Measurements from ENCODE around the gene C20orf173. TPM values are rescaled to one million over a fixed set of nuclear protein-coding genes. Genes with fewer than 3 reads are reported as not detected.
"Not testable (repeated sequence)": the region's sequence is repeated elsewhere in the genome, so short reads cannot be mapped to it uniquely, and the experiment has no call there.

Gene C20orf173
- polyA plus RNA-seq, 1 of the 3 experiments (the other 2 are of a cell fraction), result not detected

- no peak for DNase-seq
- no peak overlapping the region for H3K27ac ChIP-seq (ENCODE audit: low read depth in 2 of 2, low read length in 1 of 2)
- no peaks in the 10 kb centered on the region for H3K27me3 ChIP-seq (ENCODE audit: insufficient read depth)
- peaks cover 0 to 1% of the 10 kb centered on the region in 2 experiments for H3K36me3 ChIP-seq (replicated peaks in 1 of 2; ENCODE audit: control insufficient read depth in 1 of 2, insufficient read depth in 2 of 2, low read length in 1 of 2)
- no peak overlapping the region for H3K4me3 ChIP-seq (ENCODE audit: low read depth in 2 of 2, low read length in 1 of 2)
- H3K9ac ChIP-seq, result no peak overlapping the region
- peaks cover 10% of the 10 kb centered on the region for H3F3A ChIP-seq (replicated peaks; ENCODE audit: insufficient read depth)
- H3K4me2 ChIP-seq, result no peak overlapping the region
- WGBS (ENCODE audit: low lambda C conversion rate), result 86% methylated on average over 9 of the region's 9 CpGs
- H4K20me1 ChIP-seq (ENCODE audit: insufficient read depth), result no peaks in the 10 kb centered on the region
- TF ChIP-seq FOSL2 (IDR thresholded peaks at IDR 0.05; ENCODE audit: borderline replicate concordance, low read depth) (no peak), RXRA (IDR thresholded peaks at IDR 0.05; ENCODE audit: borderline replicate concordance, low read depth) (no peak), SIN3A (IDR thresholded peaks at IDR 0.05; ENCODE audit: borderline replicate concordance, low read depth, low read length) (no peak), TCF12 (IDR thresholded peaks at IDR 0.05) (no peak), SMC3 (IDR thresholded peaks at IDR 0.05; ENCODE audit: low read depth, low read length) (no peak), RFX5 (IDR thresholded peaks at IDR 0.05; ENCODE audit: low read length) (no peak), MAX (IDR thresholded peaks at IDR 0.05; ENCODE audit: low read depth) (no peak), MXI1 (IDR thresholded peaks at IDR 0.05; ENCODE audit: low read depth, low read length) (no peak), FOXJ3 (CRISPR knock-in tag; IDR thresholded peaks at IDR 0.05) (no peak), POLR2AphosphoS5 (IDR thresholded peaks at IDR 0.05; ENCODE audit: low read depth, low read length) (no peak), RAD21 (IDR thresholded peaks at IDR 0.05; ENCODE audit: low read length) (no peak), EZH2phosphoT487 (IDR thresholded peaks at IDR 0.05; ENCODE audit: borderline replicate concordance, low read depth) (no peak), USF2 (IDR thresholded peaks at IDR 0.05; ENCODE audit: borderline replicate concordance, low read depth, low read length) (no peak)
- TF ChIP-seq, protein P1, sequence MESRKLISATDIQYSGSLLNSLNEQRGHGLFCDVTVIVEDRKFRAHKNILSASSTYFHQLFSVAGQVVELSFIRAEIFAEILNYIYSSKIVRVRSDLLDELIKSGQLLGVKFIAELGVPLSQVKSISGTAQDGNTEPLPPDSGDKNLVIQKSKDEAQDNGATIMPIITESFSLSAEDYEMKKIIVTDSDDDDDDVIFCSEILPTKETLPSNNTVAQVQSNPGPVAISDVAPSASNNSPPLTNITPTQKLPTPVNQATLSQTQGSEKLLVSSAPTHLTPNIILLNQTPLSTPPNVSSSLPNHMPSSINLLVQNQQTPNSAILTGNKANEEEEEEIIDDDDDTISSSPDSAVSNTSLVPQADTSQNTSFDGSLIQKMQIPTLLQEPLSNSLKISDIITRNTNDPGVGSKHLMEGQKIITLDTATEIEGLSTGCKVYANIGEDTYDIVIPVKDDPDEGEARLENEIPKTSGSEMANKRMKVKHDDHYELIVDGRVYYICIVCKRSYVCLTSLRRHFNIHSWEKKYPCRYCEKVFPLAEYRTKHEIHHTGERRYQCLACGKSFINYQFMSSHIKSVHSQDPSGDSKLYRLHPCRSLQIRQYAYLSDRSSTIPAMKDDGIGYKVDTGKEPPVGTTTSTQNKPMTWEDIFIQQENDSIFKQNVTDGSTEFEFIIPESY (IDR thresholded peaks at IDR 0.05; ENCODE audit: borderline replicate concordance, low read depth), result no peak
- no peaks in the 10 kb centered on the region for H3K9me3 ChIP-seq
- H3K9me2 ChIP-seq, result no peaks in the 10 kb centered on the region
- no peaks in the 10 kb centered on the region for H3K79me2 ChIP-seq (ENCODE audit: insufficient read depth)
- ChIA-PET POLR2A (no interaction called here), CTCF (interaction anchor here (0.5 kb wide), 1 partner anchor 18 kb away, joined by 3 read pairs; no protein-coding TSS in a partner anchor)
- no peak overlapping the region for H2AFZ ChIP-seq (ENCODE audit: low read depth)
- H3K4me1 ChIP-seq (ENCODE audit: control insufficient read depth in 1 of 2, insufficient read depth in 2 of 2, low read depth in 1 of 2, low read length in 1 of 2), result peaks cover 7 to 14% of the 10 kb centered on the region in 2 experiments; a peak in 3 of 4 replicates
Observed at GRCh38 chr20:35518955-35519354, 10.5 kb downstream of the C20orf173 start.

DNA sequence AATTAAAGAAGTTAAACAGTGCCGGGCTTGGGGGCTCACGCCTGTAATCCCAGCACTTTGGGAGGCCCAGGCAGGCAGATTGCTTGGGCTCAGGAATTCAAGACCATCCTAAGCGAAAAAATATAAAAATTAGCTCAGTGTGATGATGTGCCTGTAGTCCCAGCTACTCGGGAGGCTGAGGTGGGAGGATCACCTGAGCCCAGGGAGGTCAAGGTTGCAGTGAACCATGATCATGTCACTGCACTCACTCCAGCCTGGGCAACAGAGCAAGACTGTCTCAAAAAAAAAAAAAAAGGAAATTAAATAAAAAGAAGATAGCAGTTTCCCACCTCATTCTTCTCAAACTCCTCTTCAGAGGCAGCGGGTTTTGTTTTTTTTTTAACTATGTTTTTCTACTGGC is 11.7 kb downstream of the C20orf173 start:
- not testable (repeated sequence) for H3K36me3 ChIP-seq (replicated peaks in 1 of 2; ENCODE audit: control insufficient read depth in 1 of 2, insufficient read depth in 2 of 2, low read length in 1 of 2); H3K9ac ChIP-seq
- 95% methylated on average over 5 of the region's 5 CpGs for WGBS (ENCODE audit: low lambda C conversion rate)

More for the DNA sequence above, 11.7 kb downstream of the C20orf173 start:
- not testable (repeated sequence) for H3K4me3 ChIP-seq (ENCODE audit: low read depth in 2 of 2, low read length in 1 of 2); H3F3A ChIP-seq (replicated peaks; ENCODE audit: insufficient read depth); H3K9me3 ChIP-seq; H3K27ac ChIP-seq (ENCODE audit: low read depth in 2 of 2, low read length in 1 of 2); H2AFZ ChIP-seq (ENCODE audit: low read depth); H3K27me3 ChIP-seq (ENCODE audit: insufficient read depth); DNase-seq; H3K9me2 ChIP-seq; H4K20me1 ChIP-seq (ENCODE audit: insufficient read depth); H3K79me2 ChIP-seq (ENCODE audit: insufficient read depth); H3K4me2 ChIP-seq
- ChIA-PET POLR2A (interaction anchor here (1.1 kb wide), 1 partner anchor 24 kb away, joined by 3 read pairs; the partner anchor contains the start of gene ERGIC3), CTCF (interaction anchor here (1.1 to 1.2 kb wide), 2 partner anchors 54 to 101 kb away, joined by 3 to 7 read pairs; no protein-coding TSS in a partner anchor)
- H3K4me1 ChIP-seq (ENCODE audit: control insufficient read depth in 1 of 2, insufficient read depth in 2 of 2, low read depth in 1 of 2, low read length in 1 of 2), result peaks cover 7 to 14% of the 10 kb centered on the region in 2 experiments; a peak in 3 of 4 replicates
